ENCODE results near the gene ETFDH. TPM values are rescaled to one million over a fixed set of nuclear protein-coding genes. Genes with fewer than 3 reads are reported as not detected.

Gene ETFDH
- total RNA-seq, 2 experiments from 2014 or later, result 13.3 to 19.2 TPM

DNA sequence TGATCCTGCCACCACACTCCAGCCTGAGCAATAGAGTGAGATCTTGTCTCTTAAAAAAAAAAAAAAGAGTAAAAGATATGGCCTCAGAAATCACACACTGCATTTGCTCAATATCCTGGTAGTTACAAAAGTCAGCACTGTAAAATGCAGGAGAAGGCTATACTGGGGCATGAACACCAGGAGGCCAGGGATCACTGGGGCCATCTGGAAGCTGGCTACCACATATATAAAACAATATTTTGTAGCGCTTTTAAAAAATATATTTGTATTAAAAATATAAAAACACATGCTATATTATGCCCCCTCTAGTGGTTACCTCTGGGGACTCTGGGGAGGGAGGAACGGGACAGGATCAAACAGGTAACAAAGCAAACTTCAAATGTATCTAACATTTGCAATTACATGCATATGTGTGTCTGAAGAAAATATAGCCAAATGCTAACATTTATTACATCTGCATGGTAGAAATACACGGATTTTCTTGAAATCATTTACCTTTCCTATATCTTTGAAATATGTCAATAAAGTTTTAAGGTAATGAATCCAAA, 4.4 kb upstream of the ETFDH start:
- POLR2A ChIA-PET, result no interaction called here
- CTCF ChIA-PET (ENCODE audit: unreplicated experiment), result no interaction called here
- no peak for TF ChIP-seq EZH2phosphoT487 (IDR thresholded peaks at IDR 0.05; ENCODE audit: borderline replicate concordance, low read depth, low read length)
- TF ChIP-seq, protein P1, sequence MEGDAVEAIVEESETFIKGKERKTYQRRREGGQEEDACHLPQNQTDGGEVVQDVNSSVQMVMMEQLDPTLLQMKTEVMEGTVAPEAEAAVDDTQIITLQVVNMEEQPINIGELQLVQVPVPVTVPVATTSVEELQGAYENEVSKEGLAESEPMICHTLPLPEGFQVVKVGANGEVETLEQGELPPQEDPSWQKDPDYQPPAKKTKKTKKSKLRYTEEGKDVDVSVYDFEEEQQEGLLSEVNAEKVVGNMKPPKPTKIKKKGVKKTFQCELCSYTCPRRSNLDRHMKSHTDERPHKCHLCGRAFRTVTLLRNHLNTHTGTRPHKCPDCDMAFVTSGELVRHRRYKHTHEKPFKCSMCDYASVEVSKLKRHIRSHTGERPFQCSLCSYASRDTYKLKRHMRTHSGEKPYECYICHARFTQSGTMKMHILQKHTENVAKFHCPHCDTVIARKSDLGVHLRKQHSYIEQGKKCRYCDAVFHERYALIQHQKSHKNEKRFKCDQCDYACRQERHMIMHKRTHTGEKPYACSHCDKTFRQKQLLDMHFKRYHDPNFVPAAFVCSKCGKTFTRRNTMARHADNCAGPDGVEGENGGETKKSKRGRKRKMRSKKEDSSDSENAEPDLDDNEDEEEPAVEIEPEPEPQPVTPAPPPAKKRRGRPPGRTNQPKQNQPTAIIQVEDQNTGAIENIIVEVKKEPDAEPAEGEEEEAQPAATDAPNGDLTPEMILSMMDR (conservative IDR thresholded peaks at IDR 0.05; ENCODE audit: low read length), result peak; percentile 78
- H3K4me2 ChIP-seq (ENCODE audit: low read length), result no peak overlapping the region
- no TSS peak for BruUV-seq (replicated peaks)
- H3K4me1 ChIP-seq (ENCODE audit: insufficient read depth, low read length, poor library complexity, severe bottlenecking), result peaks cover 7% of the 10 kb centered on the region
- peak; percentile 31 for DNase-seq (ENCODE audit: low spot score)
- H3K9me3 ChIP-seq (ENCODE audit: low read length), result no peaks in the 10 kb centered on the region
- peaks cover 43% of the 10 kb centered on the region for H3K36me3 ChIP-seq (ENCODE audit: insufficient read depth, low read length)
- H4K20me1 ChIP-seq (ENCODE audit: insufficient read depth, low read length), result peaks cover 20% of the 10 kb centered on the region
- H3K79me2 ChIP-seq (ENCODE audit: insufficient read depth, low read depth, low read length), result peaks cover 50% of the 10 kb centered on the region
- no peak overlapping the region for H3K27ac ChIP-seq (ENCODE audit: low read depth, low read length, poor library complexity, severe bottlenecking)
- H2AFZ ChIP-seq (ENCODE audit: low read length), result no peak overlapping the region
- no peak overlapping the region for H3K4me3 ChIP-seq (ENCODE audit: low read depth, low read length, poor library complexity, severe bottlenecking)
- intact Hi-C loops (cut with micrococcal nuclease; ENCODE audit: unreplicated experiment), result no loop called here
- no peaks in the 10 kb centered on the region for H3K9me2 ChIP-seq (ENCODE audit: insufficient read depth, low read length)

GRCh38 chr4:158669310-158669709, 2.8 kb upstream of the ETFDH start:
- no peak overlapping the region for H3K27ac ChIP-seq (ENCODE audit: low read depth, low read length, poor library complexity, severe bottlenecking)
- peaks cover 7% of the 10 kb centered on the region for H3K4me1 ChIP-seq (ENCODE audit: insufficient read depth, low read length, poor library complexity, severe bottlenecking)
- BruUV-seq (replicated peaks), result no TSS peak
- ChIA-PET POLR2A (interaction anchor here (0.6 to 1.0 kb wide), 4 partner anchors 10 to 476 kb away, joined by 3 read pairs; no protein-coding TSS in a partner anchor), CTCF (ENCODE audit: unreplicated experiment) (no interaction called here)
- no peak for DNase-seq (ENCODE audit: low spot score)
- H3K79me2 ChIP-seq (ENCODE audit: insufficient read depth, low read depth, low read length), result peaks cover 63% of the 10 kb centered on the region
- H4K20me1 ChIP-seq (ENCODE audit: insufficient read depth, low read length), result peaks cover 20% of the 10 kb centered on the region
- peaks cover 43% of the 10 kb centered on the region for H3K36me3 ChIP-seq (ENCODE audit: insufficient read depth, low read length)
- intact Hi-C loops (cut with micrococcal nuclease; ENCODE audit: unreplicated experiment), result no loop called here
- peak overlapping the region; percentile 7; the same call in 1 of the 2 replicates for H3K4me2 ChIP-seq (ENCODE audit: low read length)
- no peaks in the 10 kb centered on the region for H3K9me3 ChIP-seq (ENCODE audit: low read length)
- no peaks in the 10 kb centered on the region for H3K9me2 ChIP-seq (ENCODE audit: insufficient read depth, low read length)
- TF ChIP-seq EZH2phosphoT487 (IDR thresholded peaks at IDR 0.05; ENCODE audit: borderline replicate concordance, low read depth, low read length), result no peak
- TF ChIP-seq, protein P1 (conservative IDR thresholded peaks at IDR 0.05; ENCODE audit: low read length), result no peak
- no peak overlapping the region for H2AFZ ChIP-seq (ENCODE audit: low read length)
- H3K4me3 ChIP-seq (ENCODE audit: low read depth, low read length, poor library complexity, severe bottlenecking), result no peak overlapping the region

GRCh38 chr4:158670975-158671664, 976 bp upstream of the ETFDH start:
- Histone ChIP-seq H3K4me3 (ENCODE audit: low read depth, low read length, poor library complexity, severe bottlenecking) (peak overlapping the region; percentile 81), H3K79me2 (ENCODE audit: insufficient read depth, low read depth, low read length) (peaks cover 63% of the 10 kb centered on the region), H3K9me3 (ENCODE audit: low read length) (no peaks in the 10 kb centered on the region), H3K4me1 (ENCODE audit: insufficient read depth, low read length, poor library complexity, severe bottlenecking) (peaks cover 7% of the 10 kb centered on the region), H3K36me3 (ENCODE audit: insufficient read depth, low read length) (peaks cover 30% of the 10 kb centered on the region), H3K27ac (ENCODE audit: low read depth, low read length, poor library complexity, severe bottlenecking) (peak overlapping the region; percentile 78), H3K9me2 (ENCODE audit: insufficient read depth, low read length) (no peaks in the 10 kb centered on the region), H3K4me2 (ENCODE audit: low read length) (peak overlapping the region; percentile 90), H4K20me1 (ENCODE audit: insufficient read depth, low read length) (peaks cover 20% of the 10 kb centered on the region), H2AFZ (ENCODE audit: low read length) (peak overlapping the region; percentile 95)
- CTCF ChIA-PET (ENCODE audit: unreplicated experiment), result no interaction called here
- TF ChIP-seq, protein P1 (conservative IDR thresholded peaks at IDR 0.05; ENCODE audit: low read length), result no peak
- no peak for TF ChIP-seq EZH2phosphoT487 (IDR thresholded peaks at IDR 0.05; ENCODE audit: borderline replicate concordance, low read depth, low read length)
- BruUV-seq (replicated peaks), result no TSS peak
- peak; percentile 53 for DNase-seq (ENCODE audit: low spot score)
- intact Hi-C loops (cut with micrococcal nuclease; ENCODE audit: unreplicated experiment), result loop anchor here (5.0 kb wide), 2 partner anchors 431 to 506 kb away; partner anchors contain the start of gene RAPGEF2
- POLR2A ChIA-PET, result interaction anchor here (0.6 kb wide), 1 partner anchor 13 kb away, joined by 4 read pairs; no protein-coding TSS in a partner anchor

Data from OCI-LY7 (cell line).